Panc1 (cell line): ENCODE results near the gene PHTF1. TPM values are rescaled to one million over a fixed set of nuclear protein-coding genes. Genes with fewer than 3 reads are reported as not detected.

Source experiments
- ATAC-seq: fragments of 200-7000 bp; cut with Tn5 transposase; 2 replicates; pipeline ENCODE4 v1.9.1; 2020; ENCODE audit warnings: mild to moderate bottlenecking, moderate library complexity
- BruUV-seq: library from RNA; stranded (reverse); fragments of 400-500 nt; replicated peaks from 2 replicates; lab custom pipeline; 2021; lab: Mats Ljungman, UMichigan
- CTCF ChIA-PET: fragments of 300-600 bp; sonication (Branson Sonifier 250); formaldehyde crosslinking; loops from one replicate; lab custom pipeline; 2022; ENCODE audit warnings: antibody characterized with exemption; lab: Charles Lee
- POLR2A ChIA-PET: fragments of 300-600 bp; sonication (Branson Sonifier 250); formaldehyde crosslinking; loops from one replicate; lab custom pipeline; 2022; ENCODE audit warnings: antibody characterized with exemption; lab: Charles Lee
- DNase-seq: peaks from one replicate; pipeline ENCODE4 v3.0.0-alpha.2; 2010; ENCODE audit warnings: low read depth, low spot score
- H3K27ac ChIP-seq: 2 replicates; pipeline ENCODE4 v1.5.1; 2011; ENCODE audit warnings: mild to moderate bottlenecking, low read length, inconsistent platforms
- H3K27me3 ChIP-seq: fragments of 200-500 bp; sonication (Bioruptor generic); 2 replicates; pipeline ENCODE4 v1.6.0; 2014; ENCODE audit warnings: low read length, inconsistent platforms; ENCODE audit not compliant: control insufficient read depth, insufficient read depth
- H3K36me3 ChIP-seq: fragments of 200-500 bp; sonication (Bioruptor generic); 2 replicates; pipeline ENCODE4 v1.5.1; 2014; ENCODE audit warnings: inconsistent platforms, mild to moderate bottlenecking, low read length, moderate library complexity; ENCODE audit not compliant: control insufficient read depth, insufficient read depth
- H3K4me1 ChIP-seq: 2 replicates; pipeline ENCODE4 v1.5.1; 2011; ENCODE audit warnings: inconsistent platforms, mild to moderate bottlenecking, low read length, moderate library complexity; ENCODE audit not compliant: control insufficient read depth, insufficient read depth
- H3K4me3 ChIP-seq, 2 experiments: 2 replicates each; pipeline ENCODE4 v1.5.1; 2011 to 2012; ENCODE audit warnings: low read depth in 2 of 2, low read length in 2 of 2, mild to moderate bottlenecking in 2 of 2, inconsistent platforms in 1 of 2, moderate library complexity in 1 of 2
- H3K9me3 ChIP-seq: fragments of 200-500 bp; sonication (Bioruptor generic); 2 replicates; pipeline ENCODE4 v1.5.1; 2014; ENCODE audit warnings: low read depth, mild to moderate bottlenecking, inconsistent platforms, low read length, moderate library complexity; ENCODE audit not compliant: control insufficient read depth, insufficient read depth
- CTCF ChIP-seq: fragments of 450-650 bp; IDR thresholded peaks from 2 replicates; pipeline ENCODE4 v1.5.1; 2017; ENCODE audit warnings: mild to moderate bottlenecking
- POLR2AphosphoS5 ChIP-seq: IDR thresholded peaks from 2 replicates; pipeline ENCODE4 v1.6.1; 2012; ENCODE audit warnings: mild to moderate bottlenecking, low read depth, low read length, moderate library complexity
- REST ChIP-seq, 2 experiments: IDR thresholded peaks; 2 replicates each; pipeline ENCODE4 v1.6.1; 2011 to 2012; ENCODE audit warnings: low read depth in 2 of 2, control low read depth in 1 of 2, low read length in 1 of 2, mild to moderate bottlenecking in 1 of 2, moderate library complexity in 1 of 2; ENCODE audit not compliant: insufficient read depth in 1 of 2
- SIN3A ChIP-seq: IDR thresholded peaks from 2 replicates; pipeline ENCODE4 v1.6.1; 2012; ENCODE audit warnings: low read depth, mild to moderate bottlenecking, low read length, moderate library complexity, borderline replicate concordance; ENCODE audit not compliant: insufficient read depth
- TCF7L2 ChIP-seq: IDR thresholded peaks from 2 replicates; pipeline ENCODE4 v1.6.1; 2011; ENCODE audit warnings: mild to moderate bottlenecking, low read depth, low read length, inconsistent platforms
- in situ Hi-C: cut with HindIII; loops from 2 replicates; pipeline ENCODE4 v1.10.0; 2016; ENCODE audit warnings: low sequenced_read_pairs, low pct_unique_long_range_greater_than_20kb
- intact Hi-C: fragments of 100-400 bp; cut with micrococcal nuclease; formaldehyde crosslinking; loops from one replicate; pipeline ENCODE4 v1.10.0; 2022; ENCODE audit not compliant: unreplicated experiment
- total RNA-seq: library from RNA; stranded (reverse); gene quantifications from one replicate; pipeline ENCODE4 v1.2.1, GENCODE V29; 2021; ENCODE audit not compliant: unreplicated experiment

PHTF1 gene
- total RNA-seq, 1 experiment from 2014 or later: 32.0 TPM

- BruUV-seq: no TSS peak
- H3K4me3 ChIP-seq: no peak overlapping the region
- intact Hi-C loops: no loop called here
- no peaks in the 10 kb centered on the region; the same call in 1 of the 2 replicates for H3K36me3 ChIP-seq
- CTCF ChIA-PET: no interaction called here
- H3K27me3 ChIP-seq: no peaks in the 10 kb centered on the region
- H3K27ac ChIP-seq: no peak overlapping the region
- no peak for TF ChIP-seq CTCF
- no peak for TF ChIP-seq POLR2AphosphoS5
- TF ChIP-seq SIN3A: no peak
- no peak for TF ChIP-seq REST (IDR thresholded peaks at IDR 0.05; ENCODE audit: insufficient read depth in 1 of 2, low read depth in 2 of 2, low read length in 1 of 2)
- no peak for TF ChIP-seq TCF7L2
- DNase-seq (no peak), ATAC-seq (no peak)
- POLR2A ChIA-PET: no interaction called here
- peaks cover 16% of the 10 kb centered on the region for H3K9me3 ChIP-seq
- in situ Hi-C loops: no loop called here
- H3K4me1 ChIP-seq: no peaks in the 10 kb centered on the region
Observed at GRCh38 chr1:113694910-113695309, 64.4 kb downstream of the PHTF1 start.

- no peak for TF ChIP-seq TCF7L2
- TF ChIP-seq CTCF: no peak
- TF ChIP-seq SIN3A: no peak
- no peak for TF ChIP-seq POLR2AphosphoS5
- no peak for DNase-seq
- ATAC-seq: no peak
- no peak overlapping the region for H3K4me3 ChIP-seq
- no peaks in the 10 kb centered on the region for H3K4me1 ChIP-seq
- H3K36me3 ChIP-seq: no peaks in the 10 kb centered on the region; the same call in 1 of the 2 replicates
- CTCF ChIA-PET: no interaction called here
- BruUV-seq: no TSS peak
- in situ Hi-C loops: no loop called here
- intact Hi-C loops: no loop called here
- H3K9me3 ChIP-seq: peaks cover 16% of the 10 kb centered on the region
- POLR2A ChIA-PET: no interaction called here
- no peak overlapping the region for H3K27ac ChIP-seq
- no peaks in the 10 kb centered on the region for H3K27me3 ChIP-seq
Observed at GRCh38 chr1:113692824-113693431, 66.4 kb downstream of the PHTF1 start.
